Panc1 (cell line): ENCODE data around the gene TBC1D24.

Source experiments
- CTCF ChIP-seq: fragments of 450-650 bp; IDR thresholded peaks from 2 replicates; pipeline ENCODE4 v1.5.1; 2017; ENCODE audit warnings: mild to moderate bottlenecking
- POLR2AphosphoS5 ChIP-seq: IDR thresholded peaks from 2 replicates; pipeline ENCODE4 v1.6.1; 2012; ENCODE audit warnings: mild to moderate bottlenecking, low read depth, low read length, moderate library complexity
- REST ChIP-seq, 2 experiments: IDR thresholded peaks; 2 replicates each; pipeline ENCODE4 v1.6.1; 2011 to 2012; ENCODE audit warnings: low read depth in 2 of 2, control low read depth in 1 of 2, low read length in 1 of 2, mild to moderate bottlenecking in 1 of 2, moderate library complexity in 1 of 2; ENCODE audit not compliant: insufficient read depth in 1 of 2
- SIN3A ChIP-seq: IDR thresholded peaks from 2 replicates; pipeline ENCODE4 v1.6.1; 2012; ENCODE audit warnings: low read depth, mild to moderate bottlenecking, low read length, moderate library complexity, borderline replicate concordance; ENCODE audit not compliant: insufficient read depth
- TCF7L2 ChIP-seq: IDR thresholded peaks from 2 replicates; pipeline ENCODE4 v1.6.1; 2011; ENCODE audit warnings: mild to moderate bottlenecking, low read depth, low read length, inconsistent platforms

- TF ChIP-seq CTCF (no peak), POLR2AphosphoS5 (no peak), REST (IDR thresholded peaks at IDR 0.05; ENCODE audit: insufficient read depth in 1 of 2, low read depth in 2 of 2, low read length in 1 of 2) (no peak), SIN3A (no peak), TCF7L2 (no peak)
Observed at GRCh38 chr16:2523801-2524231, 48.9 kb downstream of the TBC1D24 start.
